OCI-LY7 (cell line): ENCODE results near the gene TPD52L1. TPM values are rescaled to one million over a fixed set of nuclear protein-coding genes. Genes with fewer than 3 reads are reported as not detected.

Experiments used
- BruUV-seq: library from RNA; stranded (reverse); fragments of 400-500 nt; replicated peaks from 2 replicates; lab custom pipeline; 2021; lab: Mats Ljungman, UMichigan
- CTCF ChIA-PET: fragments of 300-600 bp; sonication (Branson Sonifier 250); formaldehyde crosslinking; loops from one replicate; lab custom pipeline; 2022; ENCODE audit warnings: antibody characterized with exemption; ENCODE audit not compliant: unreplicated experiment; lab: Charles Lee
- POLR2A ChIA-PET: fragments of 300-600 bp; sonication (Branson Sonifier 250); formaldehyde crosslinking; loops from one replicate; lab custom pipeline; 2022; ENCODE audit warnings: antibody characterized with exemption; lab: Charles Lee
- DNase-seq: peaks from one replicate; pipeline ENCODE4 v3.0.0-alpha.2; 2015; ENCODE audit warnings: low spot score
- H2AFZ ChIP-seq: fragments of 200-600 bp; sonication (generic), shearing (Covaris generic); 2 replicates; pipeline ENCODE4 v1.6.1; 2014; ENCODE audit warnings: mild to moderate bottlenecking, antibody characterized with exemption, low read length, moderate library complexity
- H3K27ac ChIP-seq: fragments of 200-600 bp; sonication (generic); 2 replicates; pipeline ENCODE4 v1.5.1; 2014; ENCODE audit warnings: mixed run types, low read depth, mild to moderate bottlenecking, moderate library complexity, low read length, inconsistent platforms; ENCODE audit not compliant: poor library complexity, severe bottlenecking
- H3K36me3 ChIP-seq: fragments of 200-600 bp; sonication (generic); 2 replicates; pipeline ENCODE4 v1.6.1; 2014; ENCODE audit warnings: mild to moderate bottlenecking, antibody characterized with exemption, low read length, moderate library complexity, mixed read lengths; ENCODE audit not compliant: insufficient read depth
- H3K4me1 ChIP-seq: fragments of 200-600 bp; sonication (generic); 2 replicates; pipeline ENCODE4 v1.5.1; 2014; ENCODE audit warnings: mild to moderate bottlenecking, low read length; ENCODE audit not compliant: insufficient read depth, poor library complexity, severe bottlenecking
- H3K4me2 ChIP-seq: fragments of 200-600 bp; sonication (generic); 2 replicates; pipeline ENCODE4 v1.6.1; 2014; ENCODE audit warnings: mild to moderate bottlenecking, low read length
- H3K4me3 ChIP-seq: fragments of 200-600 bp; sonication (generic); 2 replicates; pipeline ENCODE4 v1.5.1; 2014; ENCODE audit warnings: mild to moderate bottlenecking, low read depth, low read length; ENCODE audit not compliant: poor library complexity, severe bottlenecking
- H3K79me2 ChIP-seq: fragments of 200-600 bp; sonication (generic); 2 replicates; pipeline ENCODE4 v1.6.1; 2016; ENCODE audit warnings: low read depth, mild to moderate bottlenecking, low read length, moderate library complexity, mixed read lengths; ENCODE audit not compliant: insufficient read depth
- H3K9me2 ChIP-seq: fragments of 200-600 bp; sonication (generic); 2 replicates; pipeline ENCODE4 v1.6.1; 2016; ENCODE audit warnings: mild to moderate bottlenecking, low read length, mixed read lengths; ENCODE audit not compliant: insufficient read depth
- H3K9me3 ChIP-seq: fragments of 200-600 bp; sonication (generic); 2 replicates; pipeline ENCODE4 v1.6.1; 2014; ENCODE audit warnings: mild to moderate bottlenecking, mixed run types, low read length, mixed read lengths
- H4K20me1 ChIP-seq: fragments of 200-600 bp; sonication (generic); 2 replicates; pipeline ENCODE4 v1.6.1; 2014; ENCODE audit warnings: mild to moderate bottlenecking, antibody characterized with exemption, low read length, moderate library complexity, mixed read lengths; ENCODE audit not compliant: insufficient read depth
- CTCF ChIP-seq: fragments of 200-600 bp; sonication (generic); conservative IDR thresholded peaks from 2 replicates; pipeline ENCODE4 v1.5.1; 2014; ENCODE audit warnings: mild to moderate bottlenecking, antibody characterized with exemption, low read length, moderate library complexity, mixed read lengths
- EZH2phosphoT487 ChIP-seq: fragments of 200-600 bp; sonication (generic); IDR thresholded peaks from 2 replicates; pipeline ENCODE4 v1.6.1; 2018; ENCODE audit warnings: low read depth, borderline replicate concordance, mild to moderate bottlenecking, mixed run types, antibody characterized with exemption, low read length, moderate library complexity, mixed read lengths
- intact Hi-C: fragments of 100-400 bp; cut with micrococcal nuclease; formaldehyde crosslinking; loops from one replicate; pipeline ENCODE4 v1.10.0; 2022; ENCODE audit not compliant: unreplicated experiment
- total RNA-seq, 2 experiments: library from RNA; depleted of rRNA in 1 of 2; stranded (reverse); fragments of >200 nt in 1 of 2; shearing (Covaris generic) in 1 of 2; gene quantifications; 2 replicates each; pipeline ENCODE4 v1.2.3, GENCODE V29; 2014 to 2022

Gene TPD52L1
- total RNA-seq, 2 experiments from 2014 or later: not detected

GRCh38 chr6:125175466-125176048 lies 22.0 kb downstream of the TPD52L1 start:
- no peak overlapping the region for H2AFZ ChIP-seq
- intact Hi-C loops: no loop called here
- CTCF ChIA-PET: no interaction called here
- H3K79me2 ChIP-seq: no peaks in the 10 kb centered on the region
- no peak for TF ChIP-seq CTCF
- no peak for TF ChIP-seq EZH2phosphoT487
- H3K9me3 ChIP-seq: no peaks in the 10 kb centered on the region
- no TSS peak for BruUV-seq
- H3K4me3 ChIP-seq: no peak overlapping the region
- POLR2A ChIA-PET: interaction anchor here (0.6 to 1.0 kb wide), 3 partner anchors 16 to 559 kb away, joined by 3 to 4 read pairs (median 3); no protein-coding TSS in a partner anchor
- H3K9me2 ChIP-seq: no peaks in the 10 kb centered on the region
- DNase-seq: no peak
- no peak overlapping the region for H3K27ac ChIP-seq
- H3K4me1 ChIP-seq: no peaks in the 10 kb centered on the region
- H3K4me2 ChIP-seq: no peak overlapping the region
- H4K20me1 ChIP-seq: no peaks in the 10 kb centered on the region
- no peaks in the 10 kb centered on the region for H3K36me3 ChIP-seq

GRCh38 chr6:125182237-125183008 lies 28.9 kb downstream of the TPD52L1 start:
- Histone ChIP-seq H3K4me2 (no peak overlapping the region), H3K9me2 (no peaks in the 10 kb centered on the region), H3K4me1 (no peaks in the 10 kb centered on the region), H4K20me1 (no peaks in the 10 kb centered on the region), H3K4me3 (no peak overlapping the region), H3K79me2 (no peaks in the 10 kb centered on the region), H3K9me3 (no peaks in the 10 kb centered on the region), H3K36me3 (no peaks in the 10 kb centered on the region), H2AFZ (no peak overlapping the region), H3K27ac (no peak overlapping the region)
- no peak for DNase-seq
- TF ChIP-seq CTCF (no peak), EZH2phosphoT487 (no peak)
- intact Hi-C loops: no loop called here
- POLR2A ChIA-PET: no interaction called here
- CTCF ChIA-PET: interaction anchor here (0.5 kb wide), 1 partner anchor 231 kb away, joined by 3 read pairs; no protein-coding TSS in a partner anchor
- BruUV-seq: no TSS peak

- Histone ChIP-seq H2AFZ (no peak overlapping the region), H4K20me1 (no peaks in the 10 kb centered on the region), H3K9me2 (no peaks in the 10 kb centered on the region), H3K27ac (no peak overlapping the region), H3K4me1 (no peaks in the 10 kb centered on the region), H3K79me2 (no peaks in the 10 kb centered on the region), H3K4me3 (no peak overlapping the region), H3K4me2 (no peak overlapping the region), H3K36me3 (no peaks in the 10 kb centered on the region), H3K9me3 (no peaks in the 10 kb centered on the region)
- ChIA-PET CTCF (no interaction called here), POLR2A (no interaction called here)
- TF ChIP-seq CTCF (no peak), EZH2phosphoT487 (no peak)
- no peak for DNase-seq
- no TSS peak for BruUV-seq
- intact Hi-C loops: no loop called here
Measured at GRCh38 chr6:125183391-125183790, 29.8 kb downstream of the TPD52L1 start.
